ENCODE results near the gene FDPS. TPM values are rescaled to one million over a fixed set of nuclear protein-coding genes. Genes with fewer than 3 reads are reported as not detected.
"Not testable (repeated sequence)": the region's sequence is repeated elsewhere in the genome, so short reads cannot be mapped to it uniquely, and the experiment has no call there.

The FDPS gene
- total RNA-seq, 1 donor from 2014 or later, result 195 TPM

- intact Hi-C loops (cut with micrococcal nuclease), result no loop called here
Measured at GRCh38 chr1:155316922-155317321, 8.3 kb downstream of the FDPS start.

GRCh38 chr1:155318082-155318481 is 9.4 kb downstream of the FDPS start:
- intact Hi-C loops (cut with micrococcal nuclease), result no loop called here

GRCh38 chr1:155319536-155319935 is 10.9 kb downstream of the FDPS start:
- intact Hi-C loops (cut with micrococcal nuclease), result no loop called here

GRCh38 chr1:155320252-155320651 is 11.6 kb downstream of the FDPS start:
- intact Hi-C loops (cut with micrococcal nuclease), result loop anchor here (5.0 kb wide), 4 partner anchors 182 to 1017 kb away; partner anchors contain the start of genes CCT3, GON4L, SLC50A1 and SYT11

- intact Hi-C loops (cut with micrococcal nuclease), result loop anchor here (5.0 kb wide), 4 partner anchors 181 to 1016 kb away; partner anchors contain the start of genes CCT3, GON4L, SLC50A1 and SYT11
Measured at GRCh38 chr1:155320661-155321617, 12.3 kb downstream of the FDPS start, which contains the start of gene RUSC1. Gene RUSC1 (plus strand): TSS chr1:155320894. CDS start chr1:155321774, 880 bp downstream.

- intact Hi-C loops (cut with micrococcal nuclease), result loop anchor here (2.0 to 5.0 kb wide), 5 partner anchors 145 to 1015 kb away; partner anchors contain the start of genes CCT3, GON4L, SLC50A1 and SYT11
Measured at GRCh38 chr1:155321639-155322503, 13.2 kb downstream of the FDPS start.

GRCh38 chr1:155322571-155322952 is 13.9 kb downstream of the FDPS start:
- intact Hi-C loops (cut with micrococcal nuclease), result loop anchor here (2.0 to 5.0 kb wide), 5 partner anchors 146 to 1015 kb away; partner anchors contain the start of genes CCT3, GON4L, SLC50A1 and SYT11

GRCh38 chr1:155322953-155323728 is 14.5 kb downstream of the FDPS start:
- intact Hi-C loops (cut with micrococcal nuclease), result loop anchor here (1.0 to 5.0 kb wide), 13 partner anchors 15 to 1014 kb away; partner anchors contain the start of genes CCT3, CLK2, FDPS and GON4L

GRCh38 chr1:155323729-155324036 is 15.0 kb downstream of the FDPS start:
- intact Hi-C loops (cut with micrococcal nuclease), result loop anchor here (1.0 to 5.0 kb wide), 16 partner anchors 15 to 1014 kb away; partner anchors contain the start of genes ASH1L, CCT3, CLK2 and FDPS

GRCh38 chr1:155324037-155324716 is 15.5 kb downstream of the FDPS start:
- intact Hi-C loops (cut with micrococcal nuclease), result loop anchor here (1.0 to 5.0 kb wide), 7 partner anchors 129 to 1013 kb away; partner anchors contain the start of genes ASH1L, CCT3, GON4L and SLC50A1

GRCh38 chr1:155324717-155325602 is 16.3 kb downstream of the FDPS start:
- intact Hi-C loops (cut with micrococcal nuclease), result loop anchor here (1.0 to 5.0 kb wide), 7 partner anchors 130 to 1012 kb away; partner anchors contain the start of genes ASH1L, CCT3, GON4L and SLC50A1

GRCh38 chr1:155325603-155325893 is 16.9 kb downstream of the FDPS start:
- intact Hi-C loops (cut with micrococcal nuclease), result loop anchor here (2.0 kb wide), 1 partner anchor 131 kb away; no protein-coding TSS in a partner anchor

GRCh38 chr1:155326020-155326526 is 17.4 kb downstream of the FDPS start:
- intact Hi-C loops (cut with micrococcal nuclease), result no loop called here

- intact Hi-C loops (cut with micrococcal nuclease), result no loop called here
Measured at GRCh38 chr1:155326631-155327037, 18.0 kb downstream of the FDPS start.

- intact Hi-C loops (cut with micrococcal nuclease), result no loop called here
Measured at GRCh38 chr1:155327981-155328380, 19.3 kb downstream of the FDPS start.

GRCh38 chr1:155328856-155329255 is 20.2 kb downstream of the FDPS start:
- intact Hi-C loops (cut with micrococcal nuclease), result not testable (repeated sequence)

GRCh38 chr1:155329980-155330598 is 21.4 kb downstream of the FDPS start:
- intact Hi-C loops (cut with micrococcal nuclease), result no loop called here

- intact Hi-C loops (cut with micrococcal nuclease), result loop anchor here (5.0 kb wide), 1 partner anchor 167 kb away; no protein-coding TSS in a partner anchor
Measured at GRCh38 chr1:155334962-155335361, 26.3 kb downstream of the FDPS start.
